Activated T-cell treated with anti-CD3 and anti-CD28 coated beads for 48 hours (primary cell): ENCODE results near the gene GPC3.

Experiments
- DNase-seq: peaks from one replicate; pipeline ENCODE4 v3.0.0-alpha.2; 2020; ENCODE audit warnings: low read depth

The GPC3 gene

GRCh38 chrX:133884430-133885394 is 100.7 kb downstream of the GPC3 start:
- DNase-seq = no peak

DNA sequence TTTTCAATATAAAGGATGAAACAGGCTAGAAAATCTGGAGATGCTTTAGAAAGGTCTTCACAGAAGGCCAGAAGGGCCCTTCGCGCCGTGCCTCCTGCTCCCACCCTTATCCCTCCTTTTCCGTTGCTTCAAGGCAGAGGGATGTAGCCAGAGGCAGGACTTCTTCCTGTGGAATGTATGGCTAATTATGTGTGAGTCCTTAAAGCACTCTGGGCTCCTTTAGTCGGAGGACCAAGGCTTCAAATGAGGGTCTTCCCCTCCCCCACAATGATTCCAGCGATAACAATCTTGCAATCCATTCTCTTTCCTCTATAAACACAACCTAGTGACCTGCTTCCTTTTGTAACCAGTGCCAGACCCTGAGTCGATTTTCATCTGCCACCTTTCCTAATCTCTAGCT is 103.5 kb downstream of the GPC3 start:
- DNase-seq = no peak

DNA sequence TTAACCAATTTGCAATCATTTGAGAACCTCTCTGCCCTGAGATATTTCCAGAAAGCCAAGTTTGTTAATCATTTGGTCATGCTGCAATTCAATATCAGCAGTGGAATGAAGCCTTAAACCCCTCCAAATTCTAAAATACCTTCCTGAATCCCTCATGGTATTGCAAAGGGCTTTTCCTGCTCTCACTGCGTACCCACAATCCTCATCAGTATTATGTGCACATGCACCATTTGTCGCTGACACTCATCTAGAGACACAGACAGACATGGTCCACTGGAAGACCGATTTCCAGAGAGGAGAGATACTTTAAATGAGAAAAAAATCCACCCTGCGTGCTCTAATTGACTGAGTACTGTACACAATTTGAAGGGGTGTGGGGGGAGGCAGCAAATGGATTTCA is 104.4 kb downstream of the GPC3 start:
- DNase-seq = no peak

- no peak for DNase-seq
Measured at GRCh38 chrX:133880032-133880443, 105.4 kb downstream of the GPC3 start.

- no peak for DNase-seq
Measured at GRCh38 chrX:133878710-133879109, 106.7 kb downstream of the GPC3 start.

DNA sequence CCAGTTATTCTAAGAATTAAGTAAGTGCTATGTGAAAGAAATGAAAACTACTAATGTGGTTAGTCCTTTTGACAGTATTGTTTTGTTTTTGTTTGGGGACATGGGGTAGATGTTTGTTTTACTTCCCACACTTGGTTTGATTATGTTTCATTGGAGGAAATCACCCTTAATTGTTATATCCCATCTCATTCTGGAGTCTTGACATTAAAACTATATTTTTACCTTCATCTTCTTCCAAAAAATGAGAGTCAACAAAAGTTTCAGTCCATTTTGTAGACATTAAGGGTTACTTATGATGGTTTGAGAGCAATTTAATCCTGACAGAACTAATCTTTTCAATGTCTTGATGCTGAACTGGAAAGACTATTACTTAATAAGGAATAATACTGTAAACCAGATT is 108.7 kb downstream of the GPC3 start:
- no peak for DNase-seq

- no peak for DNase-seq
Measured at GRCh38 chrX:133869270-133869669, 116.1 kb downstream of the GPC3 start.

- no peak for DNase-seq
Measured at GRCh38 chrX:133868682-133869081, 116.7 kb downstream of the GPC3 start.

DNA sequence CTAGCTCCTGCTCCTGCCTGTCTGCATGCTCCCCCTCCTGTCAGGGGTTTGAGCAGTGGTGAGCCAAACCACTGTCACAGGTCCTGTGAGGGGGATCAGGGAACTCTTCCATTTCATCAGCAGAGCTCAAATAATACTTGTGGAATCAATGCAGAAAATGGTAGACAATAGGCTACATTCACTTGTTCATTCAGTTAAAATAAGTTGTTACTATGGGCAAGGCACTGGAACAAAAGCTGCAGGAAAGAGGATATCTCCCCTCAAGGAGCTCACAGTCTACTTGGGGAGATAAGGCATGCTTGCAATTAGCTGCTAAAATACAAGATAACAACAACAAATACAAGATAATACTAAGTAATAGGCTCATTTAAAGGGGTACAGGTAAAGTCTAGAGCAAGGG is 117.1 kb downstream of the GPC3 start:
- DNase-seq = no peak

GRCh38 chrX:133865761-133866471 is 119.5 kb downstream of the GPC3 start:
- DNase-seq = no peak

GRCh38 chrX:133864236-133864635 is 121.2 kb downstream of the GPC3 start:
- DNase-seq = no peak

GRCh38 chrX:133859860-133860259 is 125.5 kb downstream of the GPC3 start:
- no peak for DNase-seq

DNA sequence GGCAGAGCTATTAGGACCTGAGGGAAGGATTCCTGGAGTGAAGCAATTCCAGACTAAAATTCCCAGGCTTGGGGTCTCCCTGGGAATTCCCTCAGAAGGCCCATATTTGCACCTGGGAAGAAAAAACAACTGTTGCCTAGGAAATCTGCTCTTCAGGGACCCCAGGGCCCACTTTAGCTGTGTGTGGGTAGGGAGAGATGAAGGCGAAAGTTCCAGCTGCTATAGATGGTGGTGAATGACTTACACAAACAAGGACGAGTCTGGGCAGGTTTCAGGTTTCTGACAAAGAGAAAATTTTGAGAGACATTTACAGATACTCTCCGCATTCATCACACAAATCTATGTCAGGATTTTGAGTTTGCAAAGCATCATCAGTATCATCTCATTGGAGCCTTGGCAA is 126.1 kb downstream of the GPC3 start:
- no peak for DNase-seq

GRCh38 chrX:133857640-133858269 is 127.6 kb downstream of the GPC3 start:
- DNase-seq = no peak

DNA sequence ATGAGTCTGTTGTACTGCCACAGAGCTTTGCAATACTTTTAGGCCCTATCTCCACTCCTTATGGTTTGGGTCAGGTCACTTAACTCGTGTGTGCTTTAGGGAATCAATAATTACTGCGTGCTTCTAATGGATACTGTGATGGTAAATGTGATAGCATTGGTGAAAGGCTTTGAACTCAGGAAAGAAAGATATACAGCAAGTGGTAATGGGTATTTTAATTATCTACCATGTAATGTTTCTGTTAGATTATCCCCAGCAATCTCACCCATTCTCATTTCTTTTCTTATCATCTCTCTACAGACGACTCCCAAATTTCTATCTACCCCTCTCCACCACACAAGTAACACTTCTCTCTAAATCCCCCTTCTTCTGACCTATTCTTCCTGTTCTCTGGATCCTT is 128.6 kb downstream of the GPC3 start:
- DNase-seq = no peak

DNA sequence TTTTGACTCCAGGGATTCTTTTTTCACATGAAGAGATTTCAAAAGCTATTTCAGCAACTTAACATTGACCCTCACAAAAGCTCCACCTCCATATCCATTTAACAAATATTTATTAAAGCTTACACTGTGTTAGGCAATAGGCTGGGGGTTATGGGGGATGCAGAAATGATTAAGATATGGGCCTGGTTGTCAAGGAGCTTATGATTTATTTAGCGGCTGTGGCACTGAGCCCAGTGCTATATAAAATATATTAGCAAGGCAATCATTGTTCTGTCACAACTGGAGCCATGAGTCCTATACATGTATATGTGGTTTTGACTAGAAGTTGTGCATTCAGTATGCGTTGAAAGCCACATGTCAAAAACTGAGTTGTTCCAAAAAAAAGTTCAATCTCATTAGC is 131.1 kb downstream of the GPC3 start:
- no peak for DNase-seq

DNA sequence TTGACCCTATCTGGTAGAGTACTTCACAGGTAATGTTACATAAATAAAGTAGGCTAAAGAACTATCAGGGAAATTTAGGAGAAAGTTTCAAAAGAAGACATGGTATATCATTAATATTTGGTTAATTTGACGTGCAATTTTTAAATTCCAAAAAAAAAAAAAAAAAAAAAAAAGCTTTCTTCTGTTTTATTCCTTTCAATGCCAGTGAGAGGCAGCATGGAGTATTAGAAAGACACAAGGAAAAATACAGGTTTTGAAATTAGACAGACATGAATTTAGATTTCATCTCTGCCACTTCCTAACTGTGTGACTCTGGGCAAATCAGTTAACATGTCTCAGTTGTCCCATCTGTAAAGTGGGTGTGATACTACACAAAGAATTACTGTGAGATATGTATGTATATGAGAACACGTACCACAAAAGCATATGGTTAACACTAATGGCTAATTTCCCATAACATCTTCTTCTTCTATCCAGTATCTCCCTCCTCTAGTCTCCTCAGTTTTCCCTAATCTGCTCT is 132.5 kb downstream of the GPC3 start:
- no peak for DNase-seq

- DNase-seq = no peak
Measured at GRCh38 chrX:133852401-133852800, 133.0 kb downstream of the GPC3 start.

DNA sequence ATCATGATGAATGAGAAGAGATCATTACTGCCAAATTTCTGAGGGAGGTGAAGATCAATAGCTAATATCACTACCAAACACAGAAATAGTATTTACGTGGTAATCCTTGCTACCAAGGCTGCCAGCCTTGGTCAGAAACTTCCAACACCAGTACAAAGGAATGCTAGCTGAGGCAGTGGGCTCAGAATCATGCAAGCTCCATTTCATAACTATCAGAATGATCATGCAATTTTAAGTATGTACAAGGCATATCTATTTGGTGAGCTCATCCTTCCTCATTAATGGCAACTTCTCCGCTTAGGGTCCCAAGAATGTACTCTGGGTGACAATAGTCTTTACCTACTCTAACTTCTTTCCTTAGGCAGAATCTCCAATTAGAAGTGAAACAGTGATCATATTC is 135.0 kb downstream of the GPC3 start:
- no peak for DNase-seq

GRCh38 chrX:133849676-133850075 is 135.7 kb downstream of the GPC3 start:
- no peak for DNase-seq

DNA sequence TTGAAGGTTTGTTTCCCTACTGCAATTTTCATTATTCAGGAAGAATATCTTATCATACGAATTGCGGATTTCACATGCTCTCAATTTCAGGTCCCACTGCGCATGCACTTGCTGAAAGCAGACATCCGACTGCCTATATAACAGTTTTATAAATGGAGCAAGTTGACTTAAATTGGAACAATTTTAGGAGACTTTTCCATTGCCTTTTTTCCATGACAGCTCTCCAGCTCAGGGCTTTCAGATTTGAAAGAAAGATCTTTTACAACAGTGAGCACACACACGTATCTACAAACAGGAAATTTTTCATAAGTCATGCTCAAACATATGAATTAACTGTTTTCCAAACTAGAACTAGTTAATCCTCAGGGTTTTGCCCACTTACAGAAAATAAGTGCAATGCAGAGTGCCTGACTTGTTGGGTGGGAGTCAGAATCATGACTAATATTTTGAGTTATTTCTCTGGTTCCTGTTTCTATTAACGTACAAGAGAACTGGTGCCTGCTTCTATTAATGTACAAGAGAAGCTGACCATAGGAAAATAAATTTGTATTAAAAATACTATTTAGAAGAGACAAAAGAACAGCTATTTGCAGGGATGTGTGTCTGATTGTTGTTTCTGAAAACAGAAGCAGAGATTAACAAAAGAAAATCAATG is 137.9 kb downstream of the GPC3 start:
- DNase-seq = no peak

- DNase-seq = no peak
Measured at GRCh38 chrX:133846311-133846710, 139.1 kb downstream of the GPC3 start.
